ENCODE results near the gene IFT74.

Gene IFT74

DNA sequence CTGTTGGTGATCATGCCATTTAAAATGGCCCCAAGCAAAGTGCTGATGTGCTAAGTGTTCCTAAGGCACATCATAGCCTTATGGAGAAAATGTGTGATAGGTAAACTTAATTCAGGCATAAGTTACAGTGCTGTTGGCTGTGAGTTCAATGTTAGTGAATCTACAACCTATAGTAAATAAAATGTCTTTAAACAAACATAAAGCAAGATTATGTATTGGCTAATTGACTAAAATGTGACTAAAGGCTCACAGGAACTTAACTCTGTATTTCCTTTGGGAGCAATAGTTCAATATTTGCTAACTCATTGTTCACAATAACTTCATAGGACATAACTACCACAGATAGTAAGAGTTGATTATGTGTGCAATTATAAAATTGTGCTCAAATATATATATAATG, 98.6 kb downstream of the IFT74 start:
- no peaks in the 10 kb centered on the region for H3K27me3 ChIP-seq (ENCODE audit: insufficient read depth, poor library complexity, severe bottlenecking)
- no peak overlapping the region for H3K27ac ChIP-seq (replicated peaks)
- DNase-seq (ENCODE audit: low read depth in 1 of 2, low spot score in 1 of 2) = no peak

DNA sequence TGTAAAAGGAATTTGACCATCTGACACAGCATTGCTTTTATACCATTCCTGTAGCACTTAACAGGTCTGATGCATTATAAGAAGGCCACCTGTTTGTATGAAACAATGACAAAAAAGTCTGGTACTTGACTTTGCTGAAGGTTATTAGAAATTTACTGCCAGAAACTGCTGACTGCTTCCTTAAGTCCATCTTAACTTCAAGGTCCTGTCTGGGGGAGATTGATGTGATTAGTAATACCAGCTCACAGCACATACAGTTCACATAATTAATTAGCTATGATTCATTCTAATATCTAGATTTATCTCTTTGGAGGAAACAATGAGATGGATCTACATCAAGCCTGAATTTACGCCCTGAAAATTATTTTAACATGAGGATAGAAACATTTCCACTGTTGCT, 103.2 kb downstream of the IFT74 start:
- Histone ChIP-seq H3K27me3 (ENCODE audit: insufficient read depth, poor library complexity, severe bottlenecking) (no peaks in the 10 kb centered on the region), H3K27ac (replicated peaks) (no peak overlapping the region), H3K4me3 (replicated peaks; ENCODE audit: insufficient read depth, low read length) (no peak overlapping the region)
- TF ChIP-seq, protein P1, sequence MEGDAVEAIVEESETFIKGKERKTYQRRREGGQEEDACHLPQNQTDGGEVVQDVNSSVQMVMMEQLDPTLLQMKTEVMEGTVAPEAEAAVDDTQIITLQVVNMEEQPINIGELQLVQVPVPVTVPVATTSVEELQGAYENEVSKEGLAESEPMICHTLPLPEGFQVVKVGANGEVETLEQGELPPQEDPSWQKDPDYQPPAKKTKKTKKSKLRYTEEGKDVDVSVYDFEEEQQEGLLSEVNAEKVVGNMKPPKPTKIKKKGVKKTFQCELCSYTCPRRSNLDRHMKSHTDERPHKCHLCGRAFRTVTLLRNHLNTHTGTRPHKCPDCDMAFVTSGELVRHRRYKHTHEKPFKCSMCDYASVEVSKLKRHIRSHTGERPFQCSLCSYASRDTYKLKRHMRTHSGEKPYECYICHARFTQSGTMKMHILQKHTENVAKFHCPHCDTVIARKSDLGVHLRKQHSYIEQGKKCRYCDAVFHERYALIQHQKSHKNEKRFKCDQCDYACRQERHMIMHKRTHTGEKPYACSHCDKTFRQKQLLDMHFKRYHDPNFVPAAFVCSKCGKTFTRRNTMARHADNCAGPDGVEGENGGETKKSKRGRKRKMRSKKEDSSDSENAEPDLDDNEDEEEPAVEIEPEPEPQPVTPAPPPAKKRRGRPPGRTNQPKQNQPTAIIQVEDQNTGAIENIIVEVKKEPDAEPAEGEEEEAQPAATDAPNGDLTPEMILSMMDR (IDR thresholded peaks at IDR 0.05; ENCODE audit: insufficient read depth, low read length) = no peak
- TF ChIP-seq POLR2AphosphoS5 (IDR thresholded peaks at IDR 0.05; ENCODE audit: low read depth) (no peak), GABPA (IDR thresholded peaks at IDR 0.05; ENCODE audit: low read depth) (no peak), SPI1 (IDR thresholded peaks at IDR 0.05; ENCODE audit: borderline replicate concordance, low read depth) (no peak)
- TF ChIP-seq, protein P2, sequence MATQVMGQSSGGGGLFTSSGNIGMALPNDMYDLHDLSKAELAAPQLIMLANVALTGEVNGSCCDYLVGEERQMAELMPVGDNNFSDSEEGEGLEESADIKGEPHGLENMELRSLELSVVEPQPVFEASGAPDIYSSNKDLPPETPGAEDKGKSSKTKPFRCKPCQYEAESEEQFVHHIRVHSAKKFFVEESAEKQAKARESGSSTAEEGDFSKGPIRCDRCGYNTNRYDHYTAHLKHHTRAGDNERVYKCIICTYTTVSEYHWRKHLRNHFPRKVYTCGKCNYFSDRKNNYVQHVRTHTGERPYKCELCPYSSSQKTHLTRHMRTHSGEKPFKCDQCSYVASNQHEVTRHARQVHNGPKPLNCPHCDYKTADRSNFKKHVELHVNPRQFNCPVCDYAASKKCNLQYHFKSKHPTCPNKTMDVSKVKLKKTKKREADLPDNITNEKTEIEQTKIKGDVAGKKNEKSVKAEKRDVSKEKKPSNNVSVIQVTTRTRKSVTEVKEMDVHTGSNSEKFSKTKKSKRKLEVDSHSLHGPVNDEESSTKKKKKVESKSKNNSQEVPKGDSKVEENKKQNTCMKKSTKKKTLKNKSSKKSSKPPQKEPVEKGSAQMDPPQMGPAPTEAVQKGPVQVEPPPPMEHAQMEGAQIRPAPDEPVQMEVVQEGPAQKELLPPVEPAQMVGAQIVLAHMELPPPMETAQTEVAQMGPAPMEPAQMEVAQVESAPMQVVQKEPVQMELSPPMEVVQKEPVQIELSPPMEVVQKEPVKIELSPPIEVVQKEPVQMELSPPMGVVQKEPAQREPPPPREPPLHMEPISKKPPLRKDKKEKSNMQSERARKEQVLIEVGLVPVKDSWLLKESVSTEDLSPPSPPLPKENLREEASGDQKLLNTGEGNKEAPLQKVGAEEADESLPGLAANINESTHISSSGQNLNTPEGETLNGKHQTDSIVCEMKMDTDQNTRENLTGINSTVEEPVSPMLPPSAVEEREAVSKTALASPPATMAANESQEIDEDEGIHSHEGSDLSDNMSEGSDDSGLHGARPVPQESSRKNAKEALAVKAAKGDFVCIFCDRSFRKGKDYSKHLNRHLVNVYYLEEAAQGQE (IDR thresholded peaks at IDR 0.05; ENCODE audit: insufficient replicate concordance, low read depth) = no peak
- DNase-seq (ENCODE audit: low read depth in 1 of 2, low spot score in 1 of 2) = no peak

More for the DNA sequence above, 98.6 kb downstream of the IFT74 start:
- H3K4me3 ChIP-seq (replicated peaks; ENCODE audit: insufficient read depth, low read length) = no peak overlapping the region
- TF ChIP-seq SPI1 (IDR thresholded peaks at IDR 0.05; ENCODE audit: borderline replicate concordance, low read depth) (no peak), GABPA (IDR thresholded peaks at IDR 0.05; ENCODE audit: low read depth) (no peak)
- TF ChIP-seq, protein P2 (IDR thresholded peaks at IDR 0.05; ENCODE audit: insufficient replicate concordance, low read depth) = no peak
- TF ChIP-seq, protein P1 (IDR thresholded peaks at IDR 0.05; ENCODE audit: insufficient read depth, low read length) = no peak

DNA sequence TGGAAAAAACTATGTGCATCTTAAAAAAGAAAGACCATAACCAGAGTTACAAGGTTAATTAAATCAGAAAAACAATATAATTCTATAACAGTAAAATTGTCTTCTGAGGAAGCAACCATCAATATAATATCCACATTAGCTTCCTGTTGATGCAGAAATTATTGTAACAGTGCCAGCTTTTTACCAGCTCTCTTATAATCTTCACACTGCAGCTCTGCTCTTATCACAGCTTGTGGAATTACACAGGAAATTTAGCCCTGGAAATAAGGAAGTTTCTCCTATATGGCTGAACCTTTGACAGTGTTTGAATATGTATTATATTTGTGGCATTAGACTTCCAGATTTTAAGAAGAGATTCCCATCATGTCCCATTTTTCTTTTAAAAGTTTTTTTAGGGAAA, 103.7 kb downstream of the IFT74 start:
- no peak for DNase-seq (ENCODE audit: low read depth in 1 of 2, low spot score in 1 of 2)
- H3K27me3 ChIP-seq (ENCODE audit: insufficient read depth, poor library complexity, severe bottlenecking) = no peaks in the 10 kb centered on the region
- no peak overlapping the region for H3K27ac ChIP-seq (replicated peaks)
- TF ChIP-seq SPI1 (IDR thresholded peaks at IDR 0.05; ENCODE audit: borderline replicate concordance, low read depth) (no peak), POLR2AphosphoS5 (IDR thresholded peaks at IDR 0.05; ENCODE audit: low read depth) (no peak), GABPA (IDR thresholded peaks at IDR 0.05; ENCODE audit: low read depth) (no peak)
- TF ChIP-seq, protein P1 (IDR thresholded peaks at IDR 0.05; ENCODE audit: insufficient read depth, low read length) = no peak
- TF ChIP-seq, protein P2 (IDR thresholded peaks at IDR 0.05; ENCODE audit: insufficient replicate concordance, low read depth) = no peak
- H3K4me3 ChIP-seq (replicated peaks; ENCODE audit: insufficient read depth, low read length) = no peak overlapping the region

Data from HL-60 (cell line).